GM19351 (cell line): Measurements from ENCODE around the gene ABL2.
"Not testable (repeated sequence)": the region's sequence is repeated elsewhere in the genome, so short reads cannot be mapped to it uniquely, and the experiment has no call there.

ENCODE experiments used
- ATAC-seq: cut with Tn5 transposase; IDR thresholded peaks from one replicate; pipeline ENCODE4 v1.9.1; 2021; ENCODE audit warnings: mild to moderate bottlenecking, moderate library complexity; ENCODE audit not compliant: unreplicated experiment

ABL2 gene

DNA sequence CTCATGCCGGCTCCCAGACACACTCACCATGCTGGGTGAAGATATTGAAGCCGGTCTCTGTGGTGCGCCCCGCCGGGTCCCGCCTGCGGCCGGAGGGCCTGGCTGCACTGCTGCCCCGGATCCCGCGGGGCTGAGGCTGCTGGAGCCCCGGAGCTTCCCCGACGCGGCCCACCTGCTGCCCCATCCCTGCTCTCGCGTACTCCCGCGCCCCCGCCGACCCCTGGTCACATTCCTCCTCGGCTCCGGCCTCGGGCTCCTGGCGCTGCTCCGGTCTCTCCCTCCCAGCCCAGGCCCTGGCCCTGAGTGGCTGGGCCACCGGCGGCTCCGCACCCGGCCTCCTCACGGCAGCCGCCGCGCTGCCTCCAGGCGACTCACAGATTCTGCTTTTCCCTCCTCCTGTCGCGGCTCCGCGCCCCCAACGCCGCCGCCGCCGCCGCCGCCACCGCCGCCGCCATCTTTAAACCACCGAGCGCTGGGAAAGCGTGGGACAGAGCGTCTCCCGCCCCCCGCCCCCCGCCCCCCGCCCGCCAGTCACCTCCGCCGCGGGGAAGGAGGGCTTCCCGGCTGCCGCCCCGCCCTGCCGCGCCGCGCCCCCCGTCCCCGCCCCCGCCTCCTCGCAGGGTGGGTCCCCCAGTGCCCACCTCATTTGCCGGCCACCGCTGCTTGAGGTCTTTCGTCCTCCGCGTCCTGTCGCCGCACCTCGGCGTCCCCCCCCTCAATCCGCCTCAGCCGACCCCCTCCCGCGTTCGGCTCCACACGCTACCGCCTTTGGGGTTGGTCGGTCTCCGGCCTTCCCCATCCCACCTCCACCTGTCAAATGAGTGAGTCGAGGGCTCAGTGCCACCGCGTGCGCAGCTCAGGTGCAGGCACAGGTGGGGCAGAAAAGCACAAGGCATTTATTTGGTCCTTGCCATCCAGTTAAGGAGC is at the start of gene ABL2:
Gene ABL2, minus strand, starts transcription at position 464 of the 927 bp plus-strand sequence. Its CDS starts 280 bp downstream, at position 184.
- peak; percentile 70 for ATAC-seq

DNA sequence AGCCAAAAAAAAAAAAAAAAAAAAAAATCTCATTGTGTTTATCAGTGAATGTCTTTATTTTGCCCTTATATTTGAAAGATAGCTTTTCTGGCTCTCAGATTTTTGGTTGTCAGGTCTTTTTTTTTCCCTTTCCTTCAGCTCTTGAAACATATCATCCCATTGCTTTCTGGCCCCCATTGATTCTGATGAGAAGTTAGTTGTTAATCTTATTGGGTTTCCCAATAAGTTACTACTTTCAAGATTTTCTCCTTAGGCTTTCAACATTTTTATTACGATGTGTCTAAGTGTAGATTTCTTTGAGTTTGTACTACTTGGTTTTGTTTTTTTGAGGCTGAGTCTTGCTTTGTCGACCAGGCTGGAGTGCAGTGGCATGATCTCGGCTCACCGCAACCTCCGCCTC is 49.4 kb upstream of the ABL2 start:
- ATAC-seq: no peak

DNA sequence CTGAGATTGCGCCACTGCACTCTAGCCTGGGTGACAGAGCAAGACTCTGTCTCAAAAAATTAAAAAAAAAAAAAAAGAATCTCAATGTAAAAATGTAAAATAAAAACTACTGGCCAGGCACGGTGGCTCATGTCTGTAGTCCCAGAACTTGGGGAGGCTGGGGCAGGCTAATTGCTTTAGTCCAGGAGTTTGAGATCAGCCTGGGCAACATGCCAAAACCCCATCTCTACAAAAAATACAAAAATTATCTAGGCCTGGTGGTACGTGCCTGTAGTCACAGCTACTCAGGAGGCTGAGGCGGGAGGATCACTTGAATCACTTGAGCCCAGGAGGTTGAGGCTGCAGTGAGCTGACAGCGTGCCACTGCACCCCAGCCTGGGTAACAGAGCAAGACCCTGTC is 44.9 kb upstream of the ABL2 start:
- not testable (repeated sequence) for ATAC-seq

DNA sequence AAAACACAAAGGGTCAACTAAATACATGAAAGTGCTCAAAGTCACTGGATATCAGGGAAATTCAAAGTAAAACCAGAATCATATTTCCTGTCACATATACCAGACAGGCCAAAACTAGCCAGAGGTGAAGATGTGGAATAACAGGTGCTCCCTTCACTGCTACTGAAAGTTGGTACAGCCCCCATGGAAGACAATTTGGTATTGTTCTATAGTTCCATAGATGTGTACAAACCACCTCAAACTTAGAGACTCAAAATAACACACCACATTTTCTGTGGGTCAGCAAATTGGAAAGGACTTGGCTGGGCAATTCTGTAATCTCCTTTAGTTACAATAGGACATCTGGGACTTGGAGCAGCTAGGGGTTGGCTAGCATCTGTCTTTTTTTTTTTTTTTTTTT is 39.6 kb upstream of the ABL2 start:
- ATAC-seq: no peak

DNA sequence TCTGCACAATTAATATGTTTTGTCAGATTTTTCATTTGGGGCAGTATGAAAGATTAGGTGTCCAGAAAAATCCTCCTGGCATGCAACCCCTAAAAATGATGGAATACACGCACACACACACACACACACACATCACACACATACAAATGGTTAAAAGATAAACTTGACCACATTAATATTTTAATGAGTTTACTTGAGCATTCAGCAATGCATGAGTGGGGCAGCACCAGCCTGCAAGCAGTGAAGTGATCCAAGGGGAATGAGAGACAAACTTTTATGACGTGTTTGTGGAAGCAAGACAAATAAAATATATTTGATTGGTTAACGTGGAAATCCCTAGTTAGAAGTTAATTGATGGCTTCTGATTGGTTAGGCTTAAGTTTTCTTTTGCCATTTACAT is 35.0 kb upstream of the ABL2 start:
- ATAC-seq: no peak

DNA sequence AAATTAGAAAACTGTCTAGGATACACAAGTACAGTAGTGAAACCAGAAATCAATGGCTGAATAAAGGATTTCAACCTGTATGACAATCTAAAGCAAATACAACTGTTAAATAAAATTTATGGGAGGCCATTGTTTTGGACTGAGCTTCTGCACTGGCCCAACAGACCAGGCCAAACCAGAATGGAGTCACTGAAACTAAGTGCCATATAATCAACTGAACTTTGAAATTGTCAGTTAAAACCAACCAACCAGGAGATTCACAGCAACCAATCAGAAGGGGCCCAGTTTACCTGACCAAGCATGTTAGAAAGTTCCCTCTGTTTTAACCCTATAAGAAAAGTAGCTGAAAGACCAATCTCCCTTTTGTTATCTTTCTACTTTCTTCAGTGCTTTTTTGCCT is 33.6 kb upstream of the ABL2 start:
- ATAC-seq: no peak

DNA sequence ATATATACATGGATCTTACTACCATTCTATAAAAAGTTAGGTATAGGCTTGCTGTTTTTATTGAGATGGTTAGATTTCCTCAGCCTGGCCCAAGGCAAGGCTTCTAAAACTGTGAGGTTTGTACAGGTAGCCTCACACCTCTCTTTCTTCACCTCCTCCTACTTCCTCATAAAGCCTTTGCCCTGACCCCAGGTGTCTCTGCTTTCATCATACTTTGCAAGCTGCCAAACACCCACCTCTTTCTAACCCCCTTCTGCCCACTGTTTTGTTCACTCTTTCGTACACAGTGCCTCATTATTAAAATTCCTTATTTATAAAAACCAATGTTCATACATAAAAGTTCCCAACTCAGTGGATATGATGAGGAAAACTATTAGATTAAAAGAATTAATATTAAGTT is 32.7 kb upstream of the ABL2 start:
- ATAC-seq: no peak

DNA sequence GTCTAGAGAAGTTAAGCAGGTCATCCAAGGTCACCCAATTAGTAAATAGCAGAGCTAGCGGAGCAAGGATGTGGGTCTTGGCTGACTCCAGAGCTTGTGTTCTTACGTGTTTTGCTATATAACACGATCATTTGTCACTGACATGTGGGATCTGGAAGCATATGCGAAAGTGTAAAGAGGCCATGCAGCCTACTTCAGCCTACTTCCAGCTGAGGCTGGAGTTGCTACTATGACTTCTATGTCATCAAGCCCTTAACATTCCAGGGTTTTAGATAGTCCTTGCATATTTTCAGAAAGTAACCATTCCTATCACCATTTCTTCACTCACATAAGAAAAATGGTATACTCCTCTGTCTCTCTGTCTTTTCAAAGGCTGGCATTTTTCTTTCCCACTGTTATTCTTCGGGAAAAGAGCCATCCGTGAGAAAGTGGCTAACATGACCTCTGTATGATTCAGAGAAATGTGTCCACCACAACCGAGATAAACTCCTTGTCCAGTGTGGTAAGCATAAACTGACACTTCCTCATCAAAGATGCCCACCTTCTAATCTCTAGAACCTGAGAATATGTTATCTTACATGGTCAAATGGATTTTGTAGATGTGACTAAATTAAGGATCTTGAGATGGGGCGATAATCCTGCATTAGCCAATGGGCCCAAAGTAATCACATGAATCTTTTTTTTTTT is 24.0 kb upstream of the ABL2 start:
- ATAC-seq: no peak

DNA sequence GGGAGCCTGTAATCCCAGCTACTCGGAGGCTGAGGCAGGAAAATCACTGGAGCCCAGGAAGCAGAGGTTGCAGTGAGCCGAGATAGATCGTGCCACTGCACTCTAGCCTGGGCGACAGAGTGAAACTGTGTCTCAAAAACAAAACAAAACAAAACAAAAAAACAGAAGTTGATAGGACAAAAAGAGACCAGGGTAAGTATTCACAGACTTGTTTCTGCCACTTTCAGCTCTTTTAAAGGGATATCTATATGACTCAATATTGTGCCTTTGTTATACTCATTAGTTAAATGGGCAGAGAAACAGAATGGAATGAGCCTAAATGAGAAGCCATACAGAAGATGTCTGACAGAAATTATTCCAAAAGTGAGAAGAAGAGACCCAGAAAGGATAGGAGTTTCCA is 23.1 kb upstream of the ABL2 start:
- ATAC-seq: no peak

DNA sequence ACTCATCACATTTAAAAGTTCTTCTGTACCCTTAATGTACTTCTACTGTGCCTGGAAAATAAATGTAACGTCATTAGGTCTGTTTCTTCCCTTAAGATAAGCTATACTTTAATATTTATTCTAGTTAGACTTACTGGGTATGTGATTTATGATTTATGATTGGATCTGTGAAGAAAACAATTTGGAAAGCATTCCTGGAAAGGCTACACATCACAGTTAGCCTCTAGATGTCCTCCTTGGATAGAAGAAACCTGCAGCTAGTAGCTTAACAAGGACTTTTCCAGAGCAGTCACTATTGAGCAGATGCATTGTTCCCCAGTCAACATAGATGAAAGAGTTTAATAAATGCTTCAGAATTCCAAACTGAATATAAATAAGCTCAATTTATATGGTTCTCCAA is 22.2 kb upstream of the ABL2 start:
- no peak for ATAC-seq

DNA sequence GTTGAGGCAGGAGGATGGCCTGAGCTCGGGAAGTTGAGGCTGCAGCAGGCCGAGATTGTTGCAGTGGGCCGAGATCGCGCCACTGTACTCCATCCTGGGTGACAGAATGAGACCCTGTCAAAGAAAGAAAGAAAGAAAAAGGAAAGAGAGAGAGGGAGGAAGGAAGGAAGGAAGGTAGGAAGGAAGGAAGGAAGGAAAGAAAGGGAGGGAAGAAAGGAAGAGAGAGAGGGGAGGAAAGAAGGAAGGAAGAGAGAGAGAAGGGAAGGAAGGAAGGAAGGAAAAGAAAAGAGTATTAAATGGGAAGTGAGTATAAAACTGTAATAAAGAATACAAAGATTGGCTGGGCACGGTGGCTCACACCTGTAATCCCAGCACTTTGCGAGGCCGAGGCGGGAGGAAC is 18.4 kb upstream of the ABL2 start:
- ATAC-seq: no peak

DNA sequence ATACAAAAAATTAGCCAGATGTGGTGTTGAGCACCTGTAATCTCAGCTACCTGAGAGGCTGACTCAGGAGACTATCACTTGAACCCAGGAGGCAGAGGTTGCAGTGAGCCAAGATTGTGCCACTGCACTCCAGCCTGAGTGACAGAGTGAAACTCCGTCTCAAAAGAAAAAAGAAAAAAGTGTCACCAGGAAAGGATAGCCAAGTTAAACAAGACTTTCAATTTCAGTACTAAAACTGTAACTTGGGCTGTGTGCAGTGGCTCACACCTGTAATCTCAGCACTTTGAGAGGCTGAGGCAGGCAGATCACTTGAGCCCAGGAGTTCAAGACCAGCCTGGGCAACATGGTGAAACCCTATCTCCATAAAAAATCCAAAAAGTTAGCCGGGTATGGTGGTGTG is 15.9 kb upstream of the ABL2 start:
- peak; percentile 62 for ATAC-seq

DNA sequence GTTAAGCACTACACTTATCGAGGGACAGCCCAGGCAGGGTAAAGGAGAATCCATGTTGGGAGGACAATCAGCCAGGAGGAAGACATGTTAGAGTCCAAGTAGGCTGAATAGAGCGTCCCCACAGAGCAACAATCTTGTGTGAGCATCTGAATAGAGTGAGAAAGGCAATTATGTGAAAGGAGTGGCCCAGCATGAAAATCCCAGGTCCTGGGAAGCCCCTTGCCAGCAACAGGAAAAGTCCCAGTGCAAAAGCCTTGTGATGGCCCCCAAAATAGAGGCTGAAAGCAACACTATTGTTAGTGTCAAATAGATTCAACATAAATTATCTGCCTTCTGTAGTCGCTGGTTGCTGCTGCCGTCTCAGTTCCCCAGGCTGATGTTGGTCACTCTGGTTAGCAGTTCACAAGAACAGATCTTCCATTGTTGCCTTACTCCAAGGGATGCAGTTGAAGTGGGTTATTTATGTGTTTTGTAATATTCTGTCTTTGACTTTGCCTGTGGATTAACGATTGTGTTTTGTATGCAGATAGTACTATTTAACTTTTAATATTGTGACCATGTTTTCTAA is 12.1 kb upstream of the ABL2 start:
- no peak for ATAC-seq

DNA sequence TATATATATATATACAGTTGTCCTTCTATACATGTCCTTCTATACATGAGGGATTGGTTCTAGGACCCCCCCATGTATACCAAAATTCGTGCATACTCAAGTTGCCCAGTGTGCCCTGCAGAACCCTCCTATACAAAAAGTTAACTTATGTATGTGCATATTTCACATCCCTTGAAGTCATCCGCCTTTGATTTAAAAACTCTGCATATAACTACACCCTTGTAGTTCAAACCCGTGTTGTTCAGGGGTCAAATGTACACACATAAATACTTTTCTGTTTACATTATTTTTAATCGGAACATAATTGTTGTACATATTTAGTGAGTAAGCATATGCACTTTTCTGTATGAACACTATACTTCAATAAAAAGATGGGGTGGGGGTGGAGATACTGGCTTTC is 7.7 kb upstream of the ABL2 start:
- no peak for ATAC-seq

DNA sequence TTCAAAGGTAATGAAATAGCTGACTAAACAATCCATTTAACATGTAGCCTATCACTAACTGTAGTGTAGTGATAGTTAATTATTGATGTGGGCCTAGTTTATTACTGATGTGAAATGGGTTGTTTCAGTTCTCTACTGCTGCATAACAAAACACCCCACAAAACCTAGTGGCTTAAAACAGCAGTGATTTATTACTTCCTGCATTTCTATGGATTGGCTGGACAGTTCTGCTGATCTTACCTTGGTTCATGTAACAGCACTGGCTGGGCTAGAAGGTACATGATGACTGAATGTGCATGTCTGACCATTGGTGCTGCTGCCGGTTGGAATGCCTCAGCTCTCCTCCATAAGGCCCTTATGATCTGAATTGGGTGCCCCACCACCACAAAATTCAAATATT is 5.4 kb upstream of the ABL2 start:
- no peak for ATAC-seq

DNA sequence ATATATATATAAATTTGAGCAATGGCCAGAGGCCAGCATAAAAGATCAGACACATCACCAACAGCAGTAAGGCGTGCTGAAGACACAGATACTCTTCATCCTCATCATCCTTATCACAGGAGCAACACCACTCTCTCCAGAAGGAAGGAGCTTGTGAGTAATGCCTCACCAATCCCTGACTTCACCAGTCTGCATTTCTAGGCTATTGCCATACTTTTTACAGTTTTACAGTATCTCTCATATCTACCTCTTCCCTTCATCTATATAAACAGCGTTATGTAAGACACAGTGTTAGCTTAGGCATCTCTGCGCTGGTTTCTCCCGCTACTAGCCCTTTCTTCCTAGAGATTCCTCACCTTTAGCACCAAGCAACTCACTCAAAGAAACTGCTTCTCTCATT is 2.4 kb upstream of the ABL2 start:
- no peak for ATAC-seq

DNA sequence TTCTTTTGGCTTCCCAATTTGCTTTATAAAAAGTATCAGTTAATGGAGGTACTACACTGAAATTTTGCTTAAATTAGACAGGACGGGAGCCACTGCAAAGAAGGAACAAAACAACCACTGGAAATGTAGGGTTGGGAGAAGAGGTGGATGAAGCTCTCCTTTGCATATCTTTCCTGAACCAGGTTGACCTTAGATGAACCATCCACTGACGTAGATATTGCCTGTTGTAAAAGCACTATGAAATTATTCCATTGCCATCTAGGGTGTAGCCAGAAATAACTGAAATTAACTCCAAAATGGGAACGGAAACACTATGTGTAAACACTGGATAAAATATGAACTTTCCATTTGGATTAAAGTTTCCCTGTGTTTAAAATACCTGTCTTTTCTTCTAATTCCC is 1.2 kb upstream of the ABL2 start:
- no peak for ATAC-seq

DNA sequence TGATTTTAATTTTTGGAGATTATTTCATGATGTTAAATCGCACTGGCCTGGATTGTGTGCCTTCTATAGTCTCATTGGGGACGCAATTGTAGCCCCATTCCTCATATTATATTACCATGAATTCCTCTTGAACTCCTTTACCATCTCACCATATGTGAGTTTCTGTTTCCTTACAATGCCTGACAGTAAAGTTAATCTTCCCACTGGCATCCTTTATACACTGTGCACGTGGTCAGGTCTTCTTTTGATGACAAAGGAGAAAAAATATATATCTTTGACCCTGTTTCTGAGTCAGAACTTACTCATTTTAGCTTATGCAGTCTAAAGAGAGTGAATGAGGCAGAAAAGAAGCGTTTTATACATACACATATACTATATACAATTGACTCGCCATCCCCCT is 774 bp upstream of the ABL2 start:
- no peak for ATAC-seq

DNA sequence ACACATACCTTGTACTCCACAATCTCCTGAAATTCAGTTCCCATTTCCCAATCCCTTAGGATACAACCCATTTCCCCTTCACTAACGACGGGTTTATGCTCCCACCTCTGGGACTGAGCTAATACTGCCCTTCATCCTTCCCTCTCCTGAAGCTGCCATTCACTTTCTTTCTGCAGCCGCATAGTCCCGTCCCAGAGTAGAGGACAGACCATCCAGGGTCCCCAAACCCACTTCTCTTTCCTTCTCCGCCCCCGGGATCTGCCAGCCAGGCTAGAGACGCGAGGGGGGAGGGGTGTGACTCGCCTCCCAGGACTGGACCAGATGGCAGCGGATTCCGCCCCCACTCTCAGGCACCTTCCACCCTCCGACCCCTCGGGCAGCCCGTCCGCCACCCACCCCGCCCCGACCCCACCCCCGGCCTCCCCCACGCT is 679 bp downstream of the ABL2 start:
- no peak for ATAC-seq

DNA sequence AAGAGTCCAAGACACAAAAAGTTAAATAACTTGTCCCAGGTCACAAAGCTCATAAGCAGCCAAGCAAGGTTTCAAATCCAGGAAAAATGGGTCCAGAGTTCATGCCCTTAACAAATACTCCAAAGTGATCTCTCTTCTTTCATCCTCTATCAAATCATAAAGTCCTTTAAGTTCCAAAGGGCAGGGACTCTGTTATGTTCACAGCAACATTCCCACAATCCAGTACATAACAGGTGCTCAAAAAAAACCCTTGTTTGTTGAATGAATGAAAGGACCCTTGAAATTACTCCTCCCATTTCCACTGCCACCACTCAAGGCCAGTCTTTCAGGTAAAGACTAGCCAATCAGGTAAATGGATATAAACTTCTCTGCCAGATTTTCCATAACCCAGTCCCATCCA is 2.7 kb downstream of the ABL2 start:
- no peak for ATAC-seq

DNA sequence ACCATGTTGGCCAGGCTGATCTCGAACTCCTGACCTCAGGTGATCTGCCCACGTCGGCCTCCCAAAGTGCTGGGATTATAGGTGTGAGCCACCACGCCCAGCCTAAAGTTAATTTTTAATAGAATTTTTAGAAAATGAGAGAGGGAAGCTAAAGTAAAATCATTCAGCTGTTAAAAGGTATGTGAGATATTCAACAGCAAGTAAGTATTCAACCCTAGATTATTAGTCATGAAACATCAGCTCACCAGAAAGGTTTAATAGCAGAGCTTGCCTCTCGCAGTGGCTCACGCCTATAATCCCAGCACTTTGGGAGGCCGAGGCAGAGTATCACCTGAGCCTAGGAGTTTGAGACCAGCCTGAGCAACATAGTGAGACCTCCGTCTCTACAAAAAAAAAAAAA is 5.0 kb downstream of the ABL2 start:
- not testable (repeated sequence) for ATAC-seq

DNA sequence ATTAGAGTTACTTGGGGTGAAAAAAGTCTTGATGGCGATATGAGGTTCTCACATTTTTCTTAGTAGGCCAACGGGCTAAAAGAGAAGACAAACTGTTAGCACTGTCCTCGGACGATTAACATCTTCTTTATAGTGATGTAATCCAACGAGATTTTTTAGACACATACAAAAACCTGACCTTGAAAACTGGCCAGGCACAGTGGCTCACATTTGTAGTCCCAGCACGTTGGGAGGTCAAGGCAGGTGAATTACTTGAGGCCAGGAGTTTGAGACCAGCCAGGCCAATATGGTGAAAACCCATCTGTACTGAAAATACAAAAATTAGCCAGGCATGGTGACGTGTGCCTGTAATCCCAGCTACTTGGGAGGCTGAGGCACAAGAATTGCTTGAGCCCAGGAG is 8.4 kb downstream of the ABL2 start:
- ATAC-seq: not testable (repeated sequence)
